Measurements from ENCODE around the gene SLIT3.
"Not testable (repeated sequence)": the region's sequence is repeated elsewhere in the genome, so short reads cannot be mapped to it uniquely, and the experiment has no call there.

The SLIT3 gene

DNA sequence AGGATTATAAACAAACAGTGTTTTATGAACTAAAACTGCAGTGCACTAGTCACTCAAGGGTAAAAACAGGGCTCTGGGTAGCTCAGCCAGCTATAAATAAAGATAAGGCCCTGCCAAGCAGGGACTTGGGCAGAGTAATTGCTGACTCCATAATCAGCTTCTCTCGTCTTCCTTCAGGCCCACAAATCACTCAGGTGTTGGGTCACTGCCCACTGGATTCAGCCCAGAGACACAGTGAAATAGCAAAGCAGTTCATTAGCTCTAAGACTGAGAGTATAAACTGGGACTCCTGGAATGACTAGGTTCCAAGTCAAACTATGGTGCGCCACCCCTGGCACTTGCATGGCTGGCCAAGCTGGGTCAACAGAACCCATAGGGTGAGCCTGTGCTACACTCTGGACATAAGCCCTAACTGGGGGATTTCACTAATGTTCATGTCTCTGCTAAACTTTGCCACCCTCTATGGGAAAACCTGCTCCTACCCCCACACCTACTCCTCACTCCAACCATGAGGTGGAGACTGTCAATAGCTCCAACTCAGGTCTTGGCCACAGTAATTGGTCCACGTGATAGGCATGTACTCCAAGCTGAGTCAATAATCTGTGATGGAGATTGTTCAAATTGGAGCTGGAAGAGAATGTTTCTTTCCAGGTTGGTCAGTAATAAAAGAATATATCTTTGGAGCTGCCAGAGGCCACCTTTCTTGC is 158.5 kb downstream of the SLIT3 start:
- no peak for DNase-seq (ENCODE audit: low read depth)

DNA sequence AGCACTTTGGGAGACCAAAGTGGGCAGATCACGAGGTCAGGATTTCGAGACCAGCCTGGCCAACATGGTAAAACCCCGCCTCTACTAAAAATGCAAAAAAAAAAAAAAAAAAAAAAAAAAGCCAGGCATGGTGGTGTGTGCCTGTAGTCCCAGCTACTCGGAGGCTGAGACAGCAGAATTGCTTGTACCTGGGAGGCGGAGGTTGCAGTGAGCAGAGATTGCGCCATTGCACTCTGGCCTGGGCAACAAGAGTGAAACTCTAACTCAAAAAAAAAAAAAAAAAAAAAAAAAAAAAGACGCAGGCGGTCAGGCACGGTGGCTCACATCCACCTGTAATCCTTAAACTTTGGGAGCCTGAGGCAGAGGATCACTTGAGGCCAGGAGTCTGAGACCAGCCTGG is 160.7 kb downstream of the SLIT3 start:
- not testable (repeated sequence) for DNase-seq (ENCODE audit: low read depth)

DNA sequence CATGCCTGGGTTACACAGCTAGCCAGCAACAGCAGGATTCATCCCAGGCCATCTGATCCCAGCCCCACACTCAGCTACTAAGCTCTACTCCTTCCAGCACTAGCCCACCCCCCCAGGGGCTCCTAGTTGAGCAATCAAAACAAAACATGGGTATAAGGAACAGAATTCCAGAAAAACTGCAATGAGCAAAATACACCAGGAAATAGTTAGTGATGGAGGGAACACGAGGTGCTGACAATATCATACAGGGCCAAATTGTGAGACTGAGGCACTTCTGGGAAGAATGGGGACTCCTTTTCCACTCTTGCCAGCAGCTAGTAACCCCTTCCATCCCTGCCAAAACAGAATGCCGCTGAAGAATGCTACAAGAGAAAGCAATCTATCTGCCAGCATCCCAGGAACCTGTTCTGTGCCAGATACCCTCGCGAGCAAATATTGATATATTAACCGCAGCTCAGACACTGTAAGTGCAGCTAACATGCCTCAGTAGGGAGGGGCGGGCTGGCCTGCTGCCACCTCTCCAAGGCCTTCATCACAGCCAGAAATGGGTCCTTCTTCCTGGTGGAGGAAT is 161.4 kb downstream of the SLIT3 start:
- DNase-seq (ENCODE audit: low read depth) = no peak

DNA sequence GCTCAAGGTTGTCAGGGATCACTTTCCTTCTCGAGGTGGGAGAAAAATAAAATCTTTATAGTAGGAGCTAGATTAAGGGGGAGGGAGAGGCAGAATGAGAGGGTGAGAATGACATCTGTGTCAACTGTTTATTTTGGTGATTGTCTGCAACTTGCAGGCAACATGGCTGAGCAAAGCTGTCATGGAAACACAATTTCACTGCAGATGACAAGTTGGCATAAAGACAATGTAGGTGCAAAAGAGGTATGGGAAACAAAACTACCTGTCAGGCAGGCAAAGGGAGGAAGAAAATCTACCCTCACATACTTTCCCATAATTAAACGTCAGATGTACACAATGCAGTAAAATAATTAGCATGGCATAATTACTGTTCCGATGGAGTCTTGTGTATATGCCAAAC is 167.4 kb downstream of the SLIT3 start:
- DNase-seq (ENCODE audit: low read depth) = no peak

DNA sequence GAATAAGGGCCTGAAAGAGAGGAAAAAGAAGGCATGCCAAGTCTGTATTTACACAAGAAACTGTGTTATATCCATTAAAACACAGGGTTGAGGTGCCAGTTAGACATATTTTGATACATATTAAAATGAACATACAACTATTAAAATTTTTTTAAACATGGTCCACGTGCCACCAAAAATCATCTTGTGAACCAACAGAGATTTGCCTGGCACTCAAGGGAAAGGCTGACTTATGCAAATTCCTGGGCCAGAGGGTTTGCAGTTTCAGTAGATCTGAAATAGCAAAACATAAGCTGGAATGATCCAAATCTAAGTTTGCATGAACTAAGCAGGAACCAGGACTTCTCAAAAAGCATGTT is 168.7 kb downstream of the SLIT3 start:
- no peak for DNase-seq (ENCODE audit: low read depth)

DNA sequence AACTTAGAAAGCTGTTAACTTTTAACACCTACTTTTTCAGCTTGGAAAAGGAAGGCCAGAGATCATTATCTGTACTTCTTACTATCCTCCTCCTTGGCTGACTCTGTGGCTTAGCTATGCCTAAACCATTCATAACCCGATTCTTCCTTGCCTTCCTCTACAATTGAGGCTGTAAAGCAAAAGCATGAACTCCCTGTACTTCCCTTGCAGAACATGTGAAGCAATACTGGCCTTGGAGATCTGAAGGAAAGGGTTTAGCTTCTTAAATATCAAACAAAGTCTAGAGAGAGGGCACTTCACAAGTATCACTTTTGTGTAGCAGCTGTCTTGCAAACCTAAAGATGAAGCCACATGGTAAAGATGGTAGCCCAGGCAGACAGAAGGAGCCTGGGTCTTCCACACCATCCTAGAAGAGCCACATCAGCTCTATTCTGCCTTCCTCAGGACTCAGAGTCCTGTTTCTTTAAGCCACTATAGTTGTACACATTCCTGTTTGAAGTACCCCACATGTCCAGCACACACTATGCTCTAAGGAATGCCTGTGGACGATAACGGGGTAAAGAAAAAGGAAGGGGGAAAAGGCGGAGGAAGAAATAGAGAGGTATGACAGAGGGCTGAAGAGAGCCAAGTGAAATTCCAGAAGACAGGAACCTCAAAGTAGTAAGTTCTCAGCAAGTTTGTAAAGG is 169.2 kb downstream of the SLIT3 start:
- DNase-seq (ENCODE audit: low read depth) = no peak

DNA sequence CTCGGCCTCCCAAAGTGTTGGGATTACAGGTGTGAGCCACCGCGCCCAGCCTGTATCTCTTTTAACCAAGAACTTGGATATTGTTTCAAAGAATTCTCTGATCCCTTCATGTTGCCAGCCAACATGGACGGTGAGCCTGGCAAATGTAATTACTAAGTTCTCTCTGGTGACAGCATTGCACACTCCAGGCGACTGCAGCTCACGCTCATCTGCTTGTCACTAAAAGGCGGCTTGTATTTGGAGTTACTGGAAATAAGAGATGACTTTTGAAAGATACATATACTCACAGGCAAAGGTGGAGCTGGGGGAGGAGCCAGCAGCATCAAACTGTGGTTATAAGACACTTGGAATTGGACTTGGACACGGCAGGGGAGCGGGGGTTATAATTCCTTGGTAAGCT is 172.3 kb downstream of the SLIT3 start:
- DNase-seq (ENCODE audit: low read depth) = no peak

DNA sequence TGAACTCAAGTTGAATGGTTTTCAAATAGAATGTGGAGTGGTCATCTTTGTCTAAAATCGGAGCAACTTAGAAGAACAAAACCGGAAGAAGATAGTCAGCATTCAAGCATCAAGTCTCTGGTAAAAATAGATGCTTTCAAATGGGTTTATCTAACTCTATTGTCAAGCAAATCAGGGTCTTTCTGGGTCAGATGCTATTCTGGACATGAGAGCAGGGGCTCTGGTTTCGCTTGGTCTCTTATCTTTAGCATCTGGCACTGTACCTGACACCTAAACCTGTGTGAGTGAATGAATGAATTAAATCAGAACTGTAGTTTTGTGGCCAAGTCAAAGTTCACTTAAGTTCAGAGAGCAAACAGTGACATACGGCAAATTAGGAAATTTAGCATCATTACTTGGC is 173.5 kb downstream of the SLIT3 start:
- DNase-seq (ENCODE audit: low read depth) = no peak

DNA sequence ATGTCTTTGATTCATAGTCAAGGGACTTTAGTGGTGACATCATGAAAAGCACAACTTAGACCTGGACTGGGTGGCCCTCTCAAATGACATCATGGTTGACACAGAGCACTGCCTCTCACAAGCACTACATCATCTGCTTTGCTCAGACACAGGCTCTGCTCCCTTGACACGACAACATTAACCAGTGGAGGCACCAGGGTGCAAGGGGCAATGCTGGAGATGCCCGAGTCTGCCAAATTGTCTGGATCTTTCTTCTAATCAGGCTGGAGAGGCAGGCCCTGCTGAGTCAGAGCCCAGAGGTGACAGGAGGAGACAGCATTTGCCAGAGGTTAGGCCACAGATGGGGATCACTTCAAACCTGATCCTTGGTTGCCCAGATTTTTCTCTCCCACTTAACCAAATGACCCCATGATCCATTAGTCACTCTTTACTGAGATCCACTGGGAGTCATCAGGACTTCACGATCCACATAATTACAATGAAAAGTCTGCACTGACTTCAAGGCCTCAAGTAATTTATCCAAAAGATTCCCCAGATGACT is 174.4 kb downstream of the SLIT3 start:
- no peak for DNase-seq (ENCODE audit: low read depth)

DNA sequence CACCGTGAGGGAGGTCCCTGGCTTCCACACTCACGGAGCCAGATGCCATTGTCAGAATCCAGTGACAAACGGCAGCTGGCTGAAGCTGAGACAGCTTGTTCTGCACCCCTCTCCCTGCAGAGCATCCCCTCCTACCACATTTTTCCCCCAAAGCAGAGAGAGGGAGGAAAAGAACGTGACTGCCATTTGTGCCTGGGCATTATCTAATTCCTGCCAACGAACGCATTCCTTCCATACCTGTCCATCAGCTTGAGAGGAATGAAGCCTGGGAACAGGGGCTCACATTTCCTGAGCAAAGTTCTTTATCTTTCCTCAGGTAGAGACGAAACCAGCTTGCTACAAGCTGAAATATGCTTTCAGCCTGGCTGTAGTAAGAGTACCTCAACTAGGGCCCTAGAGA is 175.4 kb downstream of the SLIT3 start:
- no peak for DNase-seq (ENCODE audit: low read depth)

DNA sequence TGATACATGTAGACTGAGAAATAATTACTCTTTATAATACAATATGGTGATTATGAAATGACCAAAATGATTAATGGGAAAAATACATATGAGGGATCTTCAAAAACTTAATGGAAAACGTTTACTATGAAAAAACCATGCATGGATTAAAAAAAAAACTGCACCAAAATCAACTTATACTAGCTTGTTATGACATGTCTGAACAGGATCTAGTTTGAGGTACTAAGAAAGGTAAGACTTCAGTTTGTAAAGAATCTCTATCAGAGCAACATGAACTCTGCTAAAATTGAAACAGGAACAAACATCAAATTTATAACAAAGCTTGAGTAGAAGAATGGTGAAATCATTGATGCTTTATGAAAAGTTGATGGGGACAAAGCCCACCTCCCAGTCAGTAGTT is 178.0 kb downstream of the SLIT3 start:
- DNase-seq (ENCODE audit: low read depth) = no peak

DNA sequence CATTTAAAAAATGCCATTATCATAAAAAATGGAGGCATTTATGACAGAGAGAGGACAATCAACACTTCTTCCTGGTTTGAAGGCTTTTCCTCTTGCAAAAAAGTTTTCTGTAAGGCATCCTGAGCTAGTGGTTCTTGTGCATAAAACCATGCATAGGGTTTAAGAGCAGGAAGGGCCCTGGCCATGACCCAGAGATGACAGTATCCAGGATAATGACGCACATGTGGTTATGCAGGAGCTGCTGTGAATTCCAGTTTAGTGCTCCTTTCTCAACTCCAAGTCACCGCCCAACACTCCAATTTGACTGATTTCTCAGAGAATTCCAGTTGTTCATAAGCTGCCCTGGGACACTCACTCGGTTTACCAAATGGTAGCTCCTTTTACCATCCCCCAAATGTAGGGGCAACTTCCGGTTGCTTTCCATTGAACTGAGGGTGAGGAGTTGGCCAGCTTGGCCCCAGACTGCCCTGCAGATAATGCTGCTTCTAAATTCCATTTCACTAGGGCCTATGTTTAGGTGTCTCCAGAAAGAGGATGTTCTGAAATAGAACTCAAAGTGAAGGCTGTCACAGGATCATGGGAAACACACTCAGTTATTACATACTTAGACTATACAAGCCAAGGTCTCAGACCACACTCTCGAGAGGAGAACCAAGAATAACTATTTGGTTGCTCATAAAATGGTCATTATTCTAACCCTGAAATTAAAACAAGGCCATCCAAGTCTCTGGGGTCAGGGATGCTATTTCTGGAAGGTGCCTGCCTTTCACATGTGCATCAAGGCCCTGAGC is 179.1 kb downstream of the SLIT3 start:
- DNase-seq (ENCODE audit: low read depth) = no peak

DNA sequence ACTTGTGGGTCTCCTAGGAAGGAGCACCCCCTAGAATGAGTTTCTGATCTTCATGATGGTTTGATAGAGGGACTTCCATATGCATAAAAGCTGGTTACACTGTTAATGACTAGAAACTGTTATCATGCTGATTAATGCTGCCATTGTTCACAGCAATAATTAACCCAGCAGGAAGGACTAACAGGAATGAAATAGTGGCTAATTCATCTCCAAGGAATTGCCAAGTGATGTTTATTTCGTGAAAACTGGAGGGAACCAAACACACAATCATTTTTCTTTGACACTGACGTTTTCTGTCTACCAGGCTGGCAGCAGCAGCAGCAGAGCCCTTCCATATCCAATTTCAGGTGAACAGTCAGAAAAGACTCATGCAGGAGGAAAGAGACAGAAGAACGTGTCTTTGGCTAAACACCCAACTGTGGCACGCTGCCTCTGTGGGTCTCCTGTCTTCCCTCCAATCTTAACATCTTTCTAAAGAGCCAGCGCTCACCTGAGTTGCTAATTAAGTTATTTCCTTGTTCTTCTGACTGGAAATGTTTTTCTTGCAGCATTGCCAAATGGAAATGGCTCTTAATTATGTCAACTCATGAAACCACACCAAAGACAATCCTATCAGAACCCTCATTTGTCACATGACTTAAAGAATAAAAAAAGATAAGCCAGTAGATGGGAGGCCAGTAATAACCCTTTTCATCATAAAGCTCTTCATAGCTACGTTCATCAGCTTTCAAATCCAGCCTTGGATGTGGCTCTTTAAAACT is 181.5 kb downstream of the SLIT3 start:
- no peak for DNase-seq (ENCODE audit: low read depth)

DNA sequence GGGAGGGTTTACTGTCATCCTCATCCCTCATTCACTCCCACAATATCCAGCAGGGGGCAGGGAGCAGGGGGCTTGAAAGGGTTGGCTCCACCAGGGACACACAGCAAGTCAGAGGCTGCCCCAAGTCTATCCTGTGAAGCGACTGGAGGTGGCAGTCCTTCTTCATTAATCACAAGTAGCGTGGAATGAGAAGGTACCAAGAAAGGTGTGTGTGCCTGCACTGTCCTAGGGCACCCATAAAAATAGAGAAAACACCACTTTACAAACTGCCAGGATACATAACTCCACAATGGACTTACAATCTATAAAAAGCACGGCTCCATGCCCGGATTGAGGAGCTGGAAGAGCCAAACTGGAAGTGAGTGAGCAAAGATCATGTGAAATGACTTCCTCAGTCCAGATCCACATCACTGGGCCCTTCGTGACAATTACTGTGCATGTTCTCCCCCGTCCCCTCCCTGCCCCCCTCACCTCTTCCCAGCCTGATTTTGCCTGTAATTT is 183.9 kb downstream of the SLIT3 start:
- DNase-seq (ENCODE audit: low read depth) = no peak

DNA sequence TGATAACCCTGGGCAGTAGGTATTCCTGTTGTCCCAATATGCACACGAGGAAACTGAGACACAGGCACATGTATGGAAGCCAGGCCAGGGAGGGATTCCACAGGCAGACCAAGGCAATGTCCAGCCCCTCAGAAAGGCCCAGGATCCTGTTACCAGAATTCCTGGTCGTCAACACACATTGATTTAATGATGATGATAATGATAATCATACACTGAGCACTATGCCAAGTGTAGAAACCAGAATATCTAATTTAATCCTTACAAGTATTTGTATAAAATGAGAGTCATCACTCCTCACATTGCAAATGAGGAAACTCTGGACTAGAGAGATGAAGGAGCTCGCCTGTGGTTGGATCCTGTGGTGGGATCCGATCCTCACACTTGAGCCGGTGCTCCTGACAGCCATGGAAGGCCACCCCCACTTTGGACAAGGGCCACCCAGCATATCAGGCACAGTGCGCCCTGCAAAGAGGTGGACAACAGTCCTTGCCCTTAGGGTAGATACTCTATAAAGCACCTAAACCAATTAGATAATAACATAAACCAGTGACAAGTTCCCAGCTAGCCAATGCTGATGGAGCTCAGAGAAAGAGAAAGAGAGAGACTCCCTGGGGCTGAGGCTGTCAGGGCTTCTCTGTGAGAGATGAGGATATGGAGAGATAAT is 185.3 kb downstream of the SLIT3 start:
- DNase-seq (ENCODE audit: low read depth) = no peak

DNA sequence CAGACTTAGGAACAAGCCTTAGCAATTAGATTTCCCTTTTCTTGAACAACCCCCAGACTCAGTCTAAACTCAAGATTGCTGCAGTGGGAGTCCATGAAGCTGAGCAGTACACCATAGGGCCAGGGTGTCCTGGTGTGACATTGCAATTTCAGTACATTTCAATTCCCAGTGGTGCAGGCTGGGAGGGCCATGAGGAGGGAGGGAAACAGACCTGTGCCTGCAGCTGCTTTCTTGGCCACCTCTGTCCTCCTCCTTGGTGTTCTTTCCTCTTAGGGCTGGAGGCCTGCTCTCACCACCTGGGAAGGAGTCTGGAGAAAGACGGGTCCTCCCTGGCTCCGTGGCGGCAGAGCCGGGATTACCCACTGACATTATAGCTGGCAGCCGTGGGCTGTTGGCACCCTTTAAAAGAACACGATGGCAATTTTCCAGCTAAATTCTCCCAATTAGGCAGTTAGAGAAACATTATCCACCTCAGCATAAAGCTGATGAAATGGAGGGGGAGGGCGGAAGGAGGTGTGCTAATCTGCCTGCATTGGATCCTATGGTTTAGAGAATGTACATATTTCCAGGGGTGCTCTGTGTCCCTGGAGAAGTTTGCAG is 186.4 kb downstream of the SLIT3 start:
- no peak for DNase-seq (ENCODE audit: low read depth)

DNA sequence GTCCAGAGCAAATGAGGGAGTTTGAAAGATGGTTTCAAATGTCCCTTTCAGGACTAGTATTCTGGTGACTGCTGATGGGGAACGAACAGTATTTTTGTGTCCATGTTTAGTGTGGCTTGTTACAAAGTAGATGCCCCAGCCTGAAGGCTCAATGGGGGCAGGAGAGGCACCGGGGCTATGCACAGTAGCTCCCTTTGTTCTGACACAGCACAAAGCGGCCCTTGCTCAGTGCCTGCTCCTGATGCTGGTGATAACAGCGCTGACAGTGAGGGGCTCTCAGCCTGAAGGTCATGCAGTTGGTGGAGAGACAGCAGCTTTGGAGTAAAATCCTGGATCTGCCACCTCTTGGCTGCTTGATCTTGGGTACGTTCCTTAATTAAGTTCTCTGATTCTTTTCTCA is 188.9 kb downstream of the SLIT3 start:
- no peak for DNase-seq (ENCODE audit: low read depth)

DNA sequence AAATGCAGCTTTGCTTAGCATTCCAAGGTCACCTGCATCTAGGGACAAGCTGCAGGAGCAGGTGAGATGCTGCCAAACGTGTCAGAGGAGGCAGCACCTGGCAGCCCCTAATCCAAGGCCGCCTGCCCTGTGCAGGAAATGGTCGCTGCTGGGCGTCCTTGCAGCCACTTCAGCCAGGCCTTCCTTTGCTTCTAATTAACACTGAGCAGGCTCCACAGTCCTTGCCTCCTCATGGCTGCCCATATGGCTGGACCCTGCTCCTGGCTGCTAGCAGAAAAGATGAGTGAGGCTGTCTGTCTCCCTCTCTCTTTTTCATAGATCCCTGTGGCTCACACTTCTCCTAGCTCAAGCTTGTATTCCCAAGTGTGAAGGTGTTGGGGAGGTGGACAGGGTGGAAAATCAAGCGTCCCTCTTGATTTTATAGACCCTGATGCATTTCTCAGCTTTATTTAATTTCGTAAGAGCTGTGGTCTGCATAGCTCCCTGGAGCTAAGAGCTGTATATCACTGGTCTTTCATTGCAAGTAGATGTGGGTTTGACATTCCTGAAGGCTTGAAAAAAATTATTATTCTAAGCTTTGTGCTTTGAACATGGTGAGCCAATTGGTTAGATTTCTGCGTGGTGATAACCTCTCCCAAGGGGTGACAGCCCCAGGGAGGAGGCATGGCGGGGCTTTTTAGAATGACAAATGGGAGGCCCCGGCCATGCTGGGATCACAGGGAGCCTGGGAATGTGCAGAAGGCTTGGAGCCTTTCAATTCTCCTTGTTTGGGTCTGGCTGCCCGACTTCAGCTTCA is 193.8 kb downstream of the SLIT3 start:
- DNase-seq (ENCODE audit: low read depth) = no peak

DNA sequence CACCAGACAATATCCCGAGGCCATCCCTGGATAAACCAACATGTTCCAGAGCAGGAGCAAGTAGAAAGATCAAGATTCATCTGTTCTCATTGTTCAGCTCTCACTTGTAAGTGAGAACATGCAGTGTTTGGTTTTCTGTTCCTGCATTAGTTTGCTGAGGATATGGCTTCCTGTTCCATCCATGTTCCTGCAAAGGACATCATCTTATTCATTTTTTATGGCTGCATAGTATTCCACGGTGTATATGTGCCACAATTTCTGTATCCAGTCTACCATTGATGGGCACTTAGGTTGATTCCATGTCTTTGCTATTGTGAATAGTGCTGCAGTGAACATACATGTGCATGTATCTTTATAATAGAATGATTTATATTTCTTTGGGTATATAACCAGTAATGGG is 195.4 kb downstream of the SLIT3 start:
- not testable (repeated sequence) for DNase-seq (ENCODE audit: low read depth)

DNA sequence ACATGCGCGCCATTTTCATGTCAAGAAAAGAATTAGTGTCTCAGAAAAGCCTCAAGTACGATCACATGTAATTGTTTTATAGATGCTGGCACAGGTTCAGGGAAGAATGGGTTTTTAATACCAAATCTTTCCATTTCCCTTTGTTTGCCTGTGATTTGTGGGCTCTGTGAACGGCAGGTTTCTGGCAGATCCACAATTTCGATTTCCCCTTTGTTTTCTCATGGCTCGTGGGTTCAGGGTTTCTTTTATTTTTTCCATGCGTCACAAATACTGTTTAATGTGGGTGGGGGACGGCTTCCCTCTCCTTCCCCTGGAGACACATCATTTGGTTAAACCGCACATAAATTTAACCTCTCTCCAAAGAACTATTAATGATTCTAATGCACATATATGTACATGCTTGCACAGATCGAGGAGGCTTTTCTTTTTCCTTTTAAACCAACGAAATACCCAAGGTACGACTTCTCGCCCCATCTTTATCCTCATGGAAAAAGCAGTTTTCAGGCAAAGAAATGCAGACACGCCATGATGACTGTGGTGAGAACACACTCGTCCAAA is 195.9 kb downstream of the SLIT3 start:
- no peak for DNase-seq (ENCODE audit: low read depth)
